Stimulated activated CD4-positive, alpha-beta T cell treated with anti-CD3 and anti-CD28 coated beads, Interleukin-4, amount 100 ng/mL, for 48 hours (primary cell): Measurements from ENCODE around the gene CYS1.
"Not testable (repeated sequence)": the region's sequence is repeated elsewhere in the genome, so short reads cannot be mapped to it uniquely, and the experiment has no call there.

Experiments
- DNase-seq, 2 donors: peaks; one replicate each; pipeline ENCODE4 v3.0.0-alpha.2; 2020; ENCODE audit warnings: low read depth in 2 of 2

The CYS1 gene

GRCh38 chr2:10029875-10030223 is 50.4 kb downstream of the CYS1 start:
- no peak for DNase-seq

DNA sequence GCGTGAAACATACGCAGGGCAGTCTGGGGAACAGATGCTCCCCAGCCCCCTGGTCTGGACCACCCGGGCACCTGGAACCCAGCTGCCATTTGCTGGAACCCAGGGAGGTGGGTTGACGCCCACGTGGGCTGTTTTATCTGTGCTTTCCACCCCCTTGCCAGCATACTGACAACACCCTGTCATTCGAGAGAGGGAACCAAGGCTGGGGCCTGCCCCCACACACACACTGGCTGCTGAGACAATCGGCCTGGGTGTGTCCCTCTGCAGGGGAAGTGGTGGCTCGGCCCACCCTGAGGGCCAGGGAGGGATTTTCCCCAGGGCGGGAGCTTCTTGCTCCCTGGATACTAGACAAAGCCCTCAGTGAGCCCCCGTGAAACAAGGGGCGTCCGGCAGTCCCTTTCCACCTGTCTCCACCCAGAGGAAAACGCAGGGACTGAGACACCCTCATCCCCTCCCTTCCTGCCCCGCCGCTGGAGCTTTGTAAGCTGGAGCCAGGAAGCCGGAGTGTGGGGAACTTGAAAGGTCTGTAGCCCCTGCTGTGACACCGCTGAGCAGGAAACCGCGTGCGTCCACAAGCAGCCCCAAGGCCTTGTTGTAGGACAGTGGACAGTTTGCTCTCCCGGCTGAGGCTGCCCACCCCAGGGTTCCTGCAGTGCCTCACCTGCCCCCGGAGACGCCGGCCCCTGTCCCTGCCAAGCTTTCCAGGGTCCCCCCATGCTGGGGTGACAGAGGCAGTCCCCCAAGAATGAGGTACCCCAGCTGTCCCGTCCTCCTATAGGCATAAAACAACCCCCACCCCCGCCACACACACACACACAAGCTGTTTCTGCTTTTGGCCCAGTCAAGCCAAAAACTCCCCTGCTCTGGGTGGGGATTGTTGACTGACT is 51.0 kb downstream of the CYS1 start:
- DNase-seq: peak in 1 of 2 donors; percentile 25

DNA sequence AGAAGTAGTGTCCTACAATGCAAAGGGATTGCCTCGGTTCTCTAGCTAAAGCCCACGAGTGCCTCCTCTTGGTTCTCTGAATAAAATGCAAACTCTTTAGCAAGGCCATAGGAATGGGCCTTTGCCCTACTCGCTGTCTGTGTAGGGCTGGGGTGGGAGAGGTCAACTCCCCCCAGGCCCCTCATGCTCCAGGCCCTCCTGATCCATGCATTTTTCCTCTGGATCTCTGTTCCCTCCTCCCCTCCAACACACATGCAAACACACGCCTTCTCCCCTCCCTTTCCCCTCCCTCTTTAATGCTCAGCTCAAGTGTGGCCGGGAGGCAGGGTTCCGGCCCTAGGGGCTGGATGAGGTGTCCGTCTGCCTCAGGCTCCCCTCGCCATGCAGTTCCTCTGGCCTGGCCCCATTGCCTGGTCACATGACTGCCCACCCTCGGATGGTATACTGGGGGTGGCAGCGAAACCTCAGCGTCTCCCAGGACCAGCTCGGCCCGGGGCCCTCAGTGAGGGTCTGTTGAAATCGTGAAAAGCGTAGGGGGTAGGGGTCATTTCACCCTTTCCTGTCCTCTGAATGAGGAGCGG is 51.7 kb downstream of the CYS1 start:
- no peak for DNase-seq

- DNase-seq: no peak
Measured at GRCh38 chr2:10027660-10028330, 52.4 kb downstream of the CYS1 start.

- DNase-seq: no peak
Measured at GRCh38 chr2:10026940-10027569, 53.2 kb downstream of the CYS1 start.

DNA sequence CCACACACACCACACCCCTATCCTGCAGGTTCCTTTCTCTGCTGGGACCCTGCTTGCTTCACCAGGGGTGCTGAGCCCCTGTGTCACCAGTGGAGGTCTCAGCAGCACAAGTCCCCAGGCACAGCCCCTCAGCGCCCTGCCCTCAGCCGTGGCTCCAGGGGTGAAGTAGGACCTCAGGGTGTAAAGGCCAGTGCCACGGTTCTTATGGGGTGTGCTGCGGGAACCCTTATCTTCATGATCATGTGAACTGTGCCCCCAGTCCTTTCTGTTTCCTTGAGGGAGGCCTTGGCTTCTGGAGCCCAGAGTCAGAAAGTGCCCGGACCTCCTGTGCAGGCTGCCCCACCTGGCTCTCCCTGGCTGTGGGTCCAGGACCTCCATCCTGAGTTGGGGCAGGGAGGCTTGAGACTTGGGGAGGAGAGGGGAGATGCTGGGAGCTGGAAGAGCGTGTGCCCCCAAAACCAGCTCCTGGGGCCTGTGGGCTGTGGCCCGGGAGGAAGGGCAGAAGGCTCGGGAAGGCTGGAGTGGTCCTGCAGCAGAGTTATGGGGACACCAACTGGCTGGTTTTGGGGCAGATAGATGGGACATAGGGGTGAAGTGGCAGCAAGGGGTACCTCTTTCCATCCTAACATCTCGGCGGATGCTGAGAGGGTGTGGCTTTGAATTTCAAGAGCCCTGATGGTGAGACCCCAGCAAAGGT is 57.1 kb downstream of the CYS1 start:
- DNase-seq: no peak

GRCh38 chr2:10022445-10022844 is 57.8 kb downstream of the CYS1 start:
- no peak for DNase-seq

- DNase-seq: no peak
Measured at GRCh38 chr2:10022041-10022421, 58.2 kb downstream of the CYS1 start.

DNA sequence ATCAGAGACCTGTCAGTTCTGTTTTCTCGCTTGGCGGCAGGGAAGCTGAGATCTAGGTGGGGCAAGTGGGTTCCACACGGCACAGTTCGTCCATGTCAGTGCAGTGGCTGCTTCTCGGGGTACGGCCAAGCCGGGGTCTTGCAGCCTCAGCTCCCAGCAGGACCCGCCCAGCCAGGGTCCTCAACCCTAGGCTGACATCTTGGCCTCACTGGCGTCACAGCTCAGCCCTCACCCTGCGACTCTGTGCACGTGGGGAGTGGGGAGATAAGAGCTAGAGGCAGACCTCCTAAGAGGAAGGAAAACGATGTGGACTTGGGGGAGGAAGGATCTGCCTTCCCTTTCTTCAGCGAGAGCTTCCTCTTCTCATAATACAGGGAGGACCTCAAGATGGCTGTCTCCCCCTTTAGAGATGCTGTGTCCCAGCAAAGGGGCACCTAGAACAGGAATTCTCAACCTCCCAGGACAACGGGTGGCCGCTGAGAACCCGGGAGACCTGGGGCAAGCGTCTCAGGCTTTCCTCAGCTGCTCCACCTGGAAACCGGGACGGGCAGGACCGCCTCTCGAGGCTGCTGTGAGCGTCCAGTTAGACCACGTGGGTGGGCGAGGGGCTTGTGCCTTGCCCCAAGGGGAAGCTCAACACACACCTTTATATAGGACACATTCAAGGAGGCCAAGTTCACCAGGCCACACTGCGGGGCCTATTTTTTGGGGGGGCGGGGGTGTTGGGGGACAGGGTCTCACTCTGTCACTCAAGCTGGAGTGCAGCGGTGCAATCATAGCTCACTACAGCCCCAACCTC is 60.4 kb downstream of the CYS1 start:
- DNase-seq: no peak

DNA sequence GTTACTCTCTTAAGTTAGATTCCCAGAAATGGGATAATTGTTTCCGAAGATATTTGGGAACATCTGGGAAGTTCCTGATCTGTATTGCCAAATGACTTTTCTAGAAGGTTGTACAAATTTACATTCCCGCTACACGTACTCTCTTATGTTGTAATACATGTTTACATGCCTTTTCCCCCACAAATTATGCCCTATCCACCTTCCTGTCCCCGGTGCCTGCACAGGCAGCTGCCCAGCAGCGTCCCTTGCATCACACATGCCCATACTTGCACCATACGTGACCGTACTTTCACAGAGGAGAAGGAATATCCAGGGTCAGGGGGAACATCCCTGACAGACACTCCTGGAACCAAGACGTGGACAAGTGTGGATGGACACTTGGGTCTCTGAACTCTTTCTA is 61.0 kb downstream of the CYS1 start:
- DNase-seq: no peak

- DNase-seq: no peak
Measured at GRCh38 chr2:10017313-10017941, 62.8 kb downstream of the CYS1 start.

DNA sequence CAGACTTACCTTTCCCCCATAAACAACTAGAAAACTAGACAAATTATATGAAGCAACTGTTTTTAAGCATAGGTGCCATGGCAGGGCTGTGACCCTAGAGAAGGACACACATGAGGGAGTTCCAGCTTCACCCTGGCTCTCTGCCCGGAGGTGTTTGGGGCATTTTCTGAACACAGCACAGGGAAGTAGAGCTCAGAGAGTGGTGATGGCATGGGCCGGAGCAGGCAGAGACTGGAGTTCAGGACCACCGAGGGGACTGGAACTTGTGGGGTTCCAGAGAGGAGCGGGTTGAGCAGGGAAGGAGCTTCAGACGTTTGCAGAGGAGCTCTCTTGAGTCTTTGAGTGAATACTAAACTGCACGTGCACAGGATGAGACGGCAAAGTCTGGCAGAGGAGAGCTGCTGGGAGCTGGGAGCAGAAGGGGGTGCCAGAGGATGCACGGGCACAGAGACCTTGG is 63.4 kb downstream of the CYS1 start:
- no peak for DNase-seq

- no peak for DNase-seq
Measured at GRCh38 chr2:10016001-10016801, 64.0 kb downstream of the CYS1 start.

DNA sequence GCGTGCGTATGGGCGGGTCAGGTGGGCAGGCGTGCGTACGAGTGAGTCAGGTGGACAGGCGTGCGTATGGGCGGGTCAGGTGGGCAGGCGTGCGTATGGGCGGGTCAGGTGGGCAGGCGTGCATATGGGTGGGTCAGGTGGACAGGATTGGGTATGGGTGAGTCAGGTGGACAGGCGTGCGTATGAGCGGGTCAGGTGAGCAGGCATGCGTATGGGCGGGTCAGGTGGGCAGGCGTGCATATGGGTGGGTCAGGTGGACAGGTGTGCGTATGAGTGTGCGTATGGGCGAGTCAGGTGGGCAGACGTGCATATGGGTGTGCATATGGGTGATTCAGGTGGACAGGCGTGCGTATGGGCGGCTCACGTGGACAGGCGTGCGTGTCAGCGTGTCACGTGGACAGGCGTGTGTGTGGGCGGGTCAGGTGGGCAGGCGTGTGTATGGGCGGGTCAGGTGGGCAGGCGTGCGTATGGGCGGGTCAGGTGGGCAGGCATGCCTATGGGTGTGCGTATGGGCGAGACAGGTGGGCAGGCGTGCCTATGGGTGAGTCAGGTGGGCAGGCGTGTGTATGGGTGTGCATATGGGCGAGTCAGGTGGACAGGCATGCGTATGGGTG is 64.7 kb downstream of the CYS1 start:
- DNase-seq: not testable (repeated sequence)

- no peak for DNase-seq
Measured at GRCh38 chr2:10014418-10015190, 65.6 kb downstream of the CYS1 start.

DNA sequence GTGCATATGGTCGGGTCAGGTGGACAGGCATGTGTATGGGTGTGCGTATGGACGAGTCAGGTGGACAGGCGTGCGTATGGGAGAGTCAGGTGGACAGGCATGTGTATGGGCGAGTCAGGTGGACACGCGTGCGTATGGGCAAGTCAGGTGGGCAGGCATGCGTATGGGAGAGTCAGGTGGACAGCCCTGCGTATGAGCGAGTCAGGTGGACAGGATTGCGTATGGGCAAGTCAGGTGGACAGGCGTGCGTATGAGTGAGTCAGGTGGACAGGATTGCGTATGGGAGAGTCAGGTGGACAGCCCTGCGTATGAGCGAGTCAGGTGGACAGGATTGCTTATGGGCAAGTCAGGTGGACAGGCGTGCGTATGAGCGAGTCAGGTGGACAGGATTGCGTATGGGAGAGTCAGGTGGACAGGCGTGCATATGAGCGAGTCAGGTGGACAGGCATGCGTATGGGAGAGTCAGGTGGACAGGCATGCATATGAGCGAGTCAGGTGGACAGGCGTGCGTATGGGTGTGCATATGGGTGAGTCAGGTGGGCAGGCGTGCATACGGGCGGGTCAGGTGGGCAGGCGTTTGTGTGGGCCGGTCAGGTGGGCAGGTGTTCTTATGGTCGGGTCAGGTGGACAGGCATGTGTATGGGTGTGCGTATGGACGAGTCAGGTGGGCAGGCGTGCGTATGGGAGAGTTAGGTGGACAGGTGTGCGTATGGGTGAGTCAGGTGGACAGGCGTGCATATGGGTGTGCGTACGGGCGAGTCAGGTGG is 66.4 kb downstream of the CYS1 start:
- DNase-seq: not testable (repeated sequence)

GRCh38 chr2:10012963-10013461 is 67.2 kb downstream of the CYS1 start:
- no peak for DNase-seq
